B cell (primary cell): Measurements from ENCODE around the gene ETV6. TPM values are rescaled to one million over a fixed set of nuclear protein-coding genes. Genes with fewer than 3 reads are reported as not detected.

Experiments
- ATAC-seq: fragments of 200-7000 bp; cut with Tn5 transposase; one replicate; pipeline ENCODE4 v1.10.0; 2021; ENCODE audit warnings: low read depth, mild to moderate bottlenecking, moderate number of reproducible peaks, moderate library complexity
- CTCF ChIA-PET: fragments of 350-600 bp; sonication (Branson Sonifier 250); formaldehyde crosslinking; loops from one replicate; lab custom pipeline; 2021; ENCODE audit warnings: antibody characterized with exemption, inconsistent platforms; lab: Charles Lee
- POLR2A ChIA-PET: fragments of 350-600 bp; sonication (Branson Sonifier 250); formaldehyde crosslinking; loops from one replicate; lab custom pipeline; 2021; ENCODE audit warnings: antibody characterized with exemption; lab: Charles Lee
- DNase-seq: peaks from one replicate; pipeline ENCODE4 v3.0.0; 2013
- H2AFZ ChIP-seq: 2 replicates; pipeline ENCODE4 v1.6.1; 2012; ENCODE audit warnings: mild to moderate bottlenecking, low read depth, low read length; ENCODE audit not compliant: insufficient read depth, poor library complexity, severe bottlenecking
- H3K27ac ChIP-seq, 2 donors: 1 replicate in 1 of 2; 2 replicates in 1 of 2; pipeline ENCODE4 v1.5.1; 2012 to 2013; ENCODE audit warnings: low read length in 2 of 2, mild to moderate bottlenecking in 2 of 2, moderate library complexity in 1 of 2
- H3K27me3 ChIP-seq, 4 experiments: fragments of 200-600 bp in 1 of 4; sonication (generic) in 1 of 4; replicated peaks in 1 of 4; 1 replicate in 2 of 4; 2 replicates in 2 of 4; pipeline versions ENCODE4 v1.6.1 to v1.7.0; 2013 to 2016; ENCODE audit warnings: low read length in 3 of 4, mild to moderate bottlenecking in 2 of 4, mixed read lengths in 1 of 4, moderate library complexity in 1 of 4; ENCODE audit not compliant: insufficient read depth in 4 of 4, control insufficient read depth in 3 of 4; ENCODE audit errors: control extremely low read depth in 1 of 4
- H3K36me3 ChIP-seq, 2 experiments: replicated peaks in 1 of 2; 1 replicate in 1 of 2; 2 replicates in 1 of 2; pipeline versions ENCODE4 v1.6.1 to v1.7.1; 2013; ENCODE audit warnings: low read length in 1 of 2; ENCODE audit not compliant: insufficient read depth in 2 of 2, control insufficient read depth in 1 of 2; ENCODE audit errors: control extremely low read depth in 1 of 2, extremely low read depth in 1 of 2
- H3K4me1 ChIP-seq, 2 donors: fragments of 200-600 bp in 1 of 2; sonication (generic) in 1 of 2; 1 replicate in 1 of 2; 2 replicates in 1 of 2; pipeline versions ENCODE4 v1.5.1 to v1.6.1; 2013 to 2017; ENCODE audit warnings: low read length in 2 of 2; ENCODE audit not compliant: control insufficient read depth in 2 of 2, insufficient read depth in 2 of 2
- H3K4me2 ChIP-seq: replicated peaks from 2 replicates; pipeline ENCODE3; 2012; ENCODE audit warnings: mild to moderate bottlenecking, low read depth, low read length; ENCODE audit not compliant: poor library complexity, severe bottlenecking
- H3K4me3 ChIP-seq, 5 experiments: fragments of 200-600 bp in 1 of 5; sonication (generic) in 1 of 5; 1 replicate in 3 of 5; 2 replicates in 2 of 5; pipeline versions ENCODE4 v1.5.1 to v1.7.0; 2011 to 2016; ENCODE audit warnings: low read length in 4 of 5, mild to moderate bottlenecking in 4 of 5, low read depth in 2 of 5, control low read depth in 1 of 5, moderate library complexity in 1 of 5; ENCODE audit not compliant: insufficient read depth in 1 of 5; ENCODE audit errors: control extremely low read depth in 1 of 5, extremely low read depth in 1 of 5
- H3K79me2 ChIP-seq: fragments of 200-600 bp; sonication (generic); one replicate; pipeline ENCODE4 v1.6.0; 2016; ENCODE audit warnings: low read length; ENCODE audit not compliant: control insufficient read depth, insufficient read depth
- H3K9ac ChIP-seq: fragments of 200-600 bp; sonication (generic); 2 replicates; pipeline ENCODE4 v1.6.1; 2017; ENCODE audit warnings: mild to moderate bottlenecking, low read length, moderate library complexity
- H3K9me3 ChIP-seq, 3 donors: one replicate each; pipeline versions ENCODE4 v1.6.1 to v1.7.1; 2013; ENCODE audit warnings: low read length in 2 of 3; ENCODE audit not compliant: control insufficient read depth in 2 of 3, insufficient read depth in 1 of 3; ENCODE audit errors: control extremely low read depth in 1 of 3
- H4K20me1 ChIP-seq: 2 replicates; pipeline ENCODE4 v1.6.0; 2012; ENCODE audit warnings: mild to moderate bottlenecking, low read length; ENCODE audit not compliant: insufficient read depth, control insufficient read depth, poor library complexity, severe bottlenecking
- H3K27ac Mint-ChIP-seq: one replicate; pipeline ENCODE4 v1.8.0; 2021; ENCODE audit warnings: mixed read lengths
- H3K27me3 Mint-ChIP-seq: one replicate; pipeline ENCODE4 v1.8.0; 2021; ENCODE audit warnings: mixed read lengths
- H3K4me1 Mint-ChIP-seq: one replicate; pipeline ENCODE4 v1.8.0; 2021; ENCODE audit warnings: mixed read lengths
- H3K4me3 Mint-ChIP-seq: one replicate; pipeline ENCODE4 v1.8.0; 2021; ENCODE audit warnings: mixed read lengths
- H3K9me3 Mint-ChIP-seq: one replicate; pipeline ENCODE4 v1.8.0; 2022; ENCODE audit warnings: mixed read lengths; ENCODE audit not compliant: insufficient read depth
- EZH2 ChIP-seq: IDR thresholded peaks from 2 replicates; pipeline ENCODE4 v1.6.1; 2012; ENCODE audit warnings: borderline replicate concordance, low read depth, mild to moderate bottlenecking, moderate library complexity, low read length; ENCODE audit not compliant: insufficient read depth, poor library complexity, severe bottlenecking
- WGBS: methylation state at CpG from one replicate; pipeline ENCODE4 v1.1.5; 2013; ENCODE audit warnings: missing lambda C conversion rate; ENCODE audit not compliant: insufficient coverage; 5-methylcytosine and 5-hydroxymethylcytosine counted together
- intact Hi-C: fragments of 100-400 bp; cut with micrococcal nuclease; formaldehyde crosslinking; loops from one replicate; pipeline ENCODE4 v1.10.0; 2022
- polyA plus RNA-seq: library from polyadenylated mRNA; depleted of rRNA; stranded (reverse); fragments of >200 nt; gene quantifications from 2 replicates; pipeline ENCODE4 v1.2.3, GENCODE V29; 2012
- total RNA-seq, 2 donors: library from RNA; stranded (reverse); fragments of 120-200 nt in 1 of 2; gene quantifications; 1 replicate in 1 of 2; 2 replicates in 1 of 2; pipeline versions ENCODE4 v1.2.3 to v1.2.4, GENCODE V29; 2013 to 2022
- TF ChIP-seq, protein P1 (sequence below): fragments of 200-600 bp; IDR thresholded peaks from one replicate; pipeline ENCODE4 v1.8.0; 2022; ENCODE audit warnings: antibody characterized with exemption, mild to moderate bottlenecking

The ETV6 gene
- total and polyA plus RNA-seq, 2 donors (not counting 1 experiment from before 2014, with no cell fraction given), result 17.4 to 123 TPM

GRCh38 chr12:11922361-11922760 lies 272.9 kb downstream of the ETV6 start:
- POLR2A ChIA-PET, result no interaction called here
- peaks cover 0 to 2% (median 0%) of the 10 kb centered on the region in 3 donors for H3K9me3 ChIP-seq
- no peak overlapping the region for H3K27ac ChIP-seq
- H2AFZ ChIP-seq, result no peak overlapping the region
- CTCF ChIA-PET, result interaction anchor here (0.9 to 1.3 kb wide), 2 partner anchors 11 to 111 kb away, joined by 4 to 5 read pairs; no protein-coding TSS in a partner anchor
- H3K36me3 ChIP-seq, result no peaks in the 10 kb centered on the region
- H4K20me1 ChIP-seq, result no peaks in the 10 kb centered on the region
- no peaks in the 10 kb centered on the region for H3K79me2 ChIP-seq
- H3K9me3 Mint-ChIP-seq, result no peaks in the 10 kb centered on the region
- no peak overlapping the region for H3K27ac Mint-ChIP-seq
- DNase-seq, result no peak
- ATAC-seq, result no peak
- intact Hi-C loops, result no loop called here
- H3K27me3 Mint-ChIP-seq, result peaks cover 18% of the 10 kb centered on the region
- H3K4me2 ChIP-seq, result no peak overlapping the region
- no CpG with 5 or more reads among the region's 1 CpG for WGBS
- no peak overlapping the region for H3K9ac ChIP-seq
- no peak for TF ChIP-seq EZH2
- TF ChIP-seq, protein P1, sequence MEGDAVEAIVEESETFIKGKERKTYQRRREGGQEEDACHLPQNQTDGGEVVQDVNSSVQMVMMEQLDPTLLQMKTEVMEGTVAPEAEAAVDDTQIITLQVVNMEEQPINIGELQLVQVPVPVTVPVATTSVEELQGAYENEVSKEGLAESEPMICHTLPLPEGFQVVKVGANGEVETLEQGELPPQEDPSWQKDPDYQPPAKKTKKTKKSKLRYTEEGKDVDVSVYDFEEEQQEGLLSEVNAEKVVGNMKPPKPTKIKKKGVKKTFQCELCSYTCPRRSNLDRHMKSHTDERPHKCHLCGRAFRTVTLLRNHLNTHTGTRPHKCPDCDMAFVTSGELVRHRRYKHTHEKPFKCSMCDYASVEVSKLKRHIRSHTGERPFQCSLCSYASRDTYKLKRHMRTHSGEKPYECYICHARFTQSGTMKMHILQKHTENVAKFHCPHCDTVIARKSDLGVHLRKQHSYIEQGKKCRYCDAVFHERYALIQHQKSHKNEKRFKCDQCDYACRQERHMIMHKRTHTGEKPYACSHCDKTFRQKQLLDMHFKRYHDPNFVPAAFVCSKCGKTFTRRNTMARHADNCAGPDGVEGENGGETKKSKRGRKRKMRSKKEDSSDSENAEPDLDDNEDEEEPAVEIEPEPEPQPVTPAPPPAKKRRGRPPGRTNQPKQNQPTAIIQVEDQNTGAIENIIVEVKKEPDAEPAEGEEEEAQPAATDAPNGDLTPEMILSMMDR, result no peak
- H3K4me3 ChIP-seq, result no peak overlapping the region
- no peaks in the 10 kb centered on the region for H3K4me1 ChIP-seq
- no peaks in the 10 kb centered on the region for H3K4me1 Mint-ChIP-seq
- H3K4me3 Mint-ChIP-seq, result no peak overlapping the region
- H3K27me3 ChIP-seq, result no peaks in the 10 kb centered on the region

- TF ChIP-seq, protein P1, result no peak
- no peak for TF ChIP-seq EZH2
- 94% methylated on average over 2 of the region's 3 CpGs for WGBS
- POLR2A ChIA-PET, result no interaction called here
- ATAC-seq (no peak), DNase-seq (no peak)
- CTCF ChIA-PET, result interaction anchor here (1.3 kb wide), 1 partner anchor 110 kb away, joined by 4 read pairs; no protein-coding TSS in a partner anchor
- no peak overlapping the region for H2AFZ ChIP-seq
- no peaks in the 10 kb centered on the region for H3K4me1 ChIP-seq
- H3K4me3 ChIP-seq, result no peak overlapping the region
- no peaks in the 10 kb centered on the region for H3K9me3 Mint-ChIP-seq
- no peaks in the 10 kb centered on the region for H3K4me1 Mint-ChIP-seq
- no peaks in the 10 kb centered on the region for H3K36me3 ChIP-seq
- H3K4me2 ChIP-seq, result no peak overlapping the region
- peaks cover 0 to 2% (median 0%) of the 10 kb centered on the region in 3 donors for H3K9me3 ChIP-seq
- intact Hi-C loops, result no loop called here
- no peak overlapping the region for H3K9ac ChIP-seq
- no peak overlapping the region for H3K27ac ChIP-seq
- H3K27me3 ChIP-seq, result no peaks in the 10 kb centered on the region
- no peaks in the 10 kb centered on the region for H4K20me1 ChIP-seq
- no peak overlapping the region for H3K27ac Mint-ChIP-seq
- no peaks in the 10 kb centered on the region for H3K79me2 ChIP-seq
- no peak overlapping the region for H3K4me3 Mint-ChIP-seq
- H3K27me3 Mint-ChIP-seq, result peaks cover 16% of the 10 kb centered on the region
Measured at GRCh38 chr12:11923067-11923466, 273.6 kb downstream of the ETV6 start.
